ENCODE data around the gene ADGRL3. TPM values are rescaled to one million over a fixed set of nuclear protein-coding genes. Genes with fewer than 3 reads are reported as not detected.

The ADGRL3 gene
- total RNA-seq, 2 experiments from 2014 or later: not detected

DNA sequence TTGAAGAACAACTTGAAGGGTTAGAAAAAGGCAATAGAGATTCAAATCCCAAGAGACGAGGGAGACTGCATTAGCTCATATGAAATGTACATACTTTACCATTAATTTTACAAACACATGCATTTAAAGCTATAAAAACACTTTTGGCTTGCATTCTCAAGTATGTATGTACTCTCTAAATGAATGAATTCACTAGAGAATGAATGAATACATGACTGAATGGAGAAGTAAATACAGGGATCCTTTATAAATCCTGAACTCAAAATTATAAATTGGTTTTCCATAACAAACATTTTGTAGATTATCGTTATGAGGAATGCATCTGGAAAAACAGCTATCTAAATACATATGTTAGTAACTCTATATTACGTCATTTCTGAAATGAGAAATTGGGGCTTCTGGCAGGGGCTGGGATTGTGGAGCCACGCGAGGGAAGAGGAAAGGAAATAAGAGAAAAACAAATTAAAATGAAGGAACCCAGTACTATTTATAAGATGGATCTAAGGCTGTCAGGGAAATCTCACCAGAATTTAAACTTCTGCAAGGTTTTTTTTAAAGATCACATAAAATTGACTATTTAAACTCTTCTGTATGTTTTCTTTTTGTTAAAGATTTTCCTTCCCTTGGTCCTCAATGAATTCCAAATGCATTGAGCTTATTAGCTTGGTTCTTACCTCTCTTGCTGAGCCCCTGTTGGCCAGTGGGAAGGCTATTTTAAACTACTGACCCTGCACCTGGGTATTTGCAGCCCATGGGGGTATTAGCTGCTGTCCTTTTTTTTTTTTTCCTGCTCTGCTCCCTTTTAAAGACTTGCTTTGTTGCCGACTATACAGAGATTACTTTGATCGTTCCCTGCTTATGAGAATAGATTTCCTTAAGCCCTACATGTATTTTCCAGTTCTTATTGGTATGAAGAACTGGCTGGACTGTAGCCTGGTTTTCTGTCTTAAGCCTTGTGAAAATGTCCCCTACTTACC is 207.8 kb downstream of the ADGRL3 start:
- POLR2A ChIA-PET: no interaction called here
- Mint-ChIP-seq H3K27ac (no peak overlapping the region), H3K4me3 (no peak overlapping the region), H3K27me3 (no peaks in the 10 kb centered on the region), H3K4me1 (no peaks in the 10 kb centered on the region), H3K9me3 (no peaks in the 10 kb centered on the region), H3K36me3 (no peaks in the 10 kb centered on the region)
- ATAC-seq (ENCODE audit: low read depth) (no peak), DNase-seq (no peak)

DNA sequence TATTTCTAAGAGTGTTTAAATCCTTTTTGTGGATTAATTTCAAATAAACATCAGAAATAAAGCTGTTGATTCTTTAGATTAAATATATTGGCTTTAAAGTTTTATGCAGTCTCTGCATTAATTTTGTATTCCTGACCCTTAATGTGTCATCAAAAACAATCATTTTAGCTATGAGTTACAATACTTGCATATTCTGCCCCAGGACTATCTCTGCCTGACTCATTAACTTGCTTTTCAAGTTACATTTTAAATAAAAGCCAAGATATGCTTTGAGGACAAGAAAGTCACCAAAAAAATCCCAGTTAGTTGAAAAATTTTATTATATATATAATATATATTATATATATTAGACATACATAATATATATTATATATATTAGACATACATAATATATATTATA is 208.7 kb downstream of the ADGRL3 start:
- Mint-ChIP-seq H3K27ac (no peak overlapping the region), H3K27me3 (no peaks in the 10 kb centered on the region), H3K4me1 (no peaks in the 10 kb centered on the region), H3K36me3 (no peaks in the 10 kb centered on the region), H3K4me3 (no peak overlapping the region), H3K9me3 (no peaks in the 10 kb centered on the region)
- POLR2A ChIA-PET: no interaction called here
- no peak for DNase-seq
- ATAC-seq (ENCODE audit: low read depth): no peak

- Mint-ChIP-seq H3K36me3 (no peaks in the 10 kb centered on the region), H3K9me3 (no peaks in the 10 kb centered on the region), H3K4me3 (no peak overlapping the region), H3K27me3 (no peaks in the 10 kb centered on the region), H3K27ac (no peak overlapping the region), H3K4me1 (no peaks in the 10 kb centered on the region)
- POLR2A ChIA-PET: no interaction called here
- ATAC-seq (ENCODE audit: low read depth): no peak
- DNase-seq: no peak
These were observed 211.1 kb downstream of the ADGRL3 start for GRCh38 chr4:61411241-61411640.

DNA sequence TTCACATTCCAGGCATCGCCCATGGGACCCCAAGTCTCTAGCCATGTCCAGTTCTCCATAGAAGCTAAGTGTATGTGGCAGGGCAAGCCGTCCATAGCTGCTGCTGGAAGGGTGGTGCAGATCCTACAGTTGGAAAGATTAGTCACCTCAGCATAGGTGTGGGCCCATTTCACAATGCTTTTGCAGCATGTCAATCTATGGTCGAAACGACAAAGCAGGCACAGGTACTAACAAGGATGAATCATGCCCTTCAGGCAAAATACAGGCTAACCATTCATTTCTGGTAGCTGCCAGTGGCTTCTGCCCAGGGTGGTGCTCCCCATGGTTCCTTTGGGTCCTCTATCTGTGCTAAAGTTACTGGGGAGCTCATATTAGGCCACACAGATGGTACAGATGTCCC is 225.2 kb downstream of the ADGRL3 start:
- POLR2A ChIA-PET: no interaction called here
- Mint-ChIP-seq H3K4me1 (no peaks in the 10 kb centered on the region), H3K36me3 (no peaks in the 10 kb centered on the region), H3K27ac (no peak overlapping the region), H3K9me3 (no peaks in the 10 kb centered on the region), H3K27me3 (no peaks in the 10 kb centered on the region), H3K4me3 (no peak overlapping the region)
- ATAC-seq (ENCODE audit: low read depth): no peak
- no peak for DNase-seq

DNA sequence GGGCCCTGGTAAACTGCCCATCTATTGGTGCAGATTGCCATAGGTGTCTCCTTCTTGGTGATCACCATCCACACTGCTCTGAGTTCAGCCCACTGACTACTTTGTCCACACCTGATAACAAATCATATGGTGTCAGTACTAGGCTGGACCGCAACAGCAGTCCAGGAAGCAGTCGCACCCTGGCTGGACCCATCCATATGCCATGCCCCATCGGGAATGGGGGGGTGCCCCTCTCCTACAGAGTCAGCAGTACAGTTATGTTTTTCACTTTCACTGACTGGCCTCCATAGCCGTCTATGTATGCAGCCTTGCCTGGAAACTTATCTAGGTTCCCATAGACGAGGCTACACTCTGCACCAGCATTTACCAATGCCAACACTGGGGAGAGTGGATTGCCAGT is 226.1 kb downstream of the ADGRL3 start:
- no peak overlapping the region for H3K4me3 Mint-ChIP-seq
- H3K27me3 Mint-ChIP-seq: no peaks in the 10 kb centered on the region
- no peaks in the 10 kb centered on the region for H3K36me3 Mint-ChIP-seq
- ATAC-seq (ENCODE audit: low read depth) (no peak), DNase-seq (no peak)
- POLR2A ChIA-PET: no interaction called here
- H3K27ac Mint-ChIP-seq: no peak overlapping the region
- H3K9me3 Mint-ChIP-seq: no peaks in the 10 kb centered on the region
- H3K4me1 Mint-ChIP-seq: no peaks in the 10 kb centered on the region

GRCh38 chr4:61427099-61427817 is 227.1 kb downstream of the ADGRL3 start:
- DNase-seq: no peak
- Mint-ChIP-seq H3K36me3 (no peaks in the 10 kb centered on the region), H3K4me1 (no peaks in the 10 kb centered on the region), H3K4me3 (no peak overlapping the region), H3K27me3 (no peaks in the 10 kb centered on the region), H3K27ac (no peak overlapping the region), H3K9me3 (no peaks in the 10 kb centered on the region)
- ATAC-seq (ENCODE audit: low read depth): no peak
- POLR2A ChIA-PET: no interaction called here

GRCh38 chr4:61427818-61428495 is 227.8 kb downstream of the ADGRL3 start:
- no peaks in the 10 kb centered on the region for H3K27me3 Mint-ChIP-seq
- POLR2A ChIA-PET: no interaction called here
- no peaks in the 10 kb centered on the region for H3K9me3 Mint-ChIP-seq
- H3K4me1 Mint-ChIP-seq: no peaks in the 10 kb centered on the region
- DNase-seq (no peak), ATAC-seq (ENCODE audit: low read depth) (no peak)
- no peak overlapping the region for H3K4me3 Mint-ChIP-seq
- H3K36me3 Mint-ChIP-seq: no peaks in the 10 kb centered on the region
- H3K27ac Mint-ChIP-seq: no peak overlapping the region

DNA sequence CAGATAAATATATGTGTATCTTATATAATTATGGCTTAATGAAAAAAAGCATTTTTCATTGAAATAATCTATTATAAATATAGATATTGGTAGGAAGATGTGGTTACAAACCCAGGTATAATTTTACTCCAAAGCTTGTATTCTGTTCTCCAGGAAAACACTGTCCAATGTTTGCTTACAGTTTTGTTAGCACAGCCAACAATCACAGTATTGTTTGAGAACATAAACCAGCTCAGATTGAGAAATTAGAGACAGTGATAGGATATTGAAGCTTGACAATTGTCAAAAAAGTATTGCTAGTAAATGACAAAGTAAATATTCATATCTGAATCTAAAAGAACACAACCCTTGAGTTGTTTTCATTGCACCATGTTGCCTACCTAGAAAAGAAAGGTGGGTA is 228.8 kb downstream of the ADGRL3 start:
- ATAC-seq (ENCODE audit: low read depth): no peak
- Mint-ChIP-seq H3K4me1 (no peaks in the 10 kb centered on the region), H3K36me3 (no peaks in the 10 kb centered on the region), H3K27me3 (no peaks in the 10 kb centered on the region), H3K9me3 (peaks cover 2% of the 10 kb centered on the region), H3K27ac (no peak overlapping the region), H3K4me3 (no peak overlapping the region)
- POLR2A ChIA-PET: no interaction called here
- DNase-seq: no peak

GRCh38 chr4:61431131-61431530 is 231.0 kb downstream of the ADGRL3 start:
- Mint-ChIP-seq H3K4me1 (no peaks in the 10 kb centered on the region), H3K36me3 (no peaks in the 10 kb centered on the region), H3K4me3 (no peak overlapping the region), H3K27me3 (no peaks in the 10 kb centered on the region), H3K27ac (no peak overlapping the region), H3K9me3 (peaks cover 2% of the 10 kb centered on the region)
- DNase-seq: no peak
- ATAC-seq (ENCODE audit: low read depth): no peak
- POLR2A ChIA-PET: no interaction called here

DNA sequence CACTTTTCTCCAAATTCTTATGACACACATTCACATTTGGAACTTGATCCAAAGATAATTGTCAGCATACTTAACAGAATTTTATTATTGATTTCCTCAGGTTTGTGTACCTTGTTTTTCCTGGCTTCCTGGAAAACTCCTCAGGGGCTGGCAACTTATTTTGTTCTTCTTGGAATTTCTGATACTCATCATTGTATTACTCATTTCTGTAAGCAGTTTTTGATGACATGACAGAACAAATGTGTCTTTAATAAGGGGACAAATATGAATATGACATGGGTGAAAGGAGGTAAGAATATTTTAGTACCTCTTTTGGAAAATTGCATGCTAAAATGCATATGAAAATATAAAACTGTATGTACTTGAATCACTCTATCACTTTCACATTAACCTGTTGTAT is 237.8 kb downstream of the ADGRL3 start:
- no peaks in the 10 kb centered on the region for H3K27me3 Mint-ChIP-seq

DNA sequence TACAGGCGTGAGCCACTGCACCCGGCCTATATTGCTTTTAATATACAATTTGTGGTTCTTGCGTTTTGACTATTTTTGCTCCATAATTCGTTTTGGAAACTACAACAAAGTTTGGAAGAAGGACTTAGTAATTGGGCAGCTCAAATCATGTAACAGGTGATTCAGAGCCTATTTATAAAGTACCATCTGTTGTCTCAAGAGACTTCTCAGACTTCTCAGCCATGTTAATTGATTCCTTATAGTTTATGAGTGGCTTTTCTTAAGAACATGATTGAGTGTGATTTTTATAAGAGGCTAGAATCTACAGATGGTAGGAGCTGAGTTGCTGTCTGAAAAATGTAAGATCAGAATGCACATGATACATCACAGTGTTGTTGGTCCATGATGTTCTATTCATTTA is 240.2 kb downstream of the ADGRL3 start:
- DNase-seq (no peak), ATAC-seq (ENCODE audit: low read depth) (no peak)
- no peaks in the 10 kb centered on the region for H3K4me1 Mint-ChIP-seq
- no peaks in the 10 kb centered on the region for H3K36me3 Mint-ChIP-seq
- no peak overlapping the region for H3K27ac Mint-ChIP-seq
- H3K4me3 Mint-ChIP-seq: no peak overlapping the region
- no peaks in the 10 kb centered on the region for H3K27me3 Mint-ChIP-seq
- H3K9me3 Mint-ChIP-seq: no peaks in the 10 kb centered on the region
- POLR2A ChIA-PET: no interaction called here

More for the DNA sequence above, 237.8 kb downstream of the ADGRL3 start:
- peaks cover 2% of the 10 kb centered on the region for H3K9me3 Mint-ChIP-seq
- ATAC-seq (ENCODE audit: low read depth): no peak
- H3K4me3 Mint-ChIP-seq: no peak overlapping the region
- POLR2A ChIA-PET: no interaction called here
- DNase-seq: no peak
- no peaks in the 10 kb centered on the region for H3K4me1 Mint-ChIP-seq
- no peak overlapping the region for H3K27ac Mint-ChIP-seq
- no peaks in the 10 kb centered on the region for H3K36me3 Mint-ChIP-seq

DNA sequence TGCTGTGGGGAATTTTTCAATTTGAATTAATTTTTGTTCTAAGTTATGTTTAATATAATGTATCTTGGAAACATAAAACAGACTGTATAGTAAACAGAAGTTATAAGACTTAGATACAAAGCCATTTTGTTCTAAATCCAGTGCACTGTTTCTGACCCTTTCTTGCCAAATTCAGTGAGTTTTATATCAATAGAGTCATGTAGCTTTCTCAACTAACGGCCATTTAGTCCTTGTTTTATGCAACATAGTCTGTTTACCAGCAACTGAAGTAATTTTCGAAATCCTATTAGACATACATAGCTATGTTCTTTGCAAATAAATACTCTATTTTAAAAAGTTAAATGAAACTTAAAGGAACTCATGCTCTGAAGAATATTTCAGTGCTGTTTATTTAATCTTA is 242.8 kb downstream of the ADGRL3 start:
- peaks cover 6% of the 10 kb centered on the region for H3K9me3 Mint-ChIP-seq
- no peak overlapping the region for H3K4me3 Mint-ChIP-seq
- H3K27ac Mint-ChIP-seq: no peak overlapping the region
- no peaks in the 10 kb centered on the region for H3K4me1 Mint-ChIP-seq
- H3K27me3 Mint-ChIP-seq: no peaks in the 10 kb centered on the region
- POLR2A ChIA-PET: no interaction called here
- ATAC-seq (ENCODE audit: low read depth) (no peak), DNase-seq (no peak)
- no peaks in the 10 kb centered on the region for H3K36me3 Mint-ChIP-seq

DNA sequence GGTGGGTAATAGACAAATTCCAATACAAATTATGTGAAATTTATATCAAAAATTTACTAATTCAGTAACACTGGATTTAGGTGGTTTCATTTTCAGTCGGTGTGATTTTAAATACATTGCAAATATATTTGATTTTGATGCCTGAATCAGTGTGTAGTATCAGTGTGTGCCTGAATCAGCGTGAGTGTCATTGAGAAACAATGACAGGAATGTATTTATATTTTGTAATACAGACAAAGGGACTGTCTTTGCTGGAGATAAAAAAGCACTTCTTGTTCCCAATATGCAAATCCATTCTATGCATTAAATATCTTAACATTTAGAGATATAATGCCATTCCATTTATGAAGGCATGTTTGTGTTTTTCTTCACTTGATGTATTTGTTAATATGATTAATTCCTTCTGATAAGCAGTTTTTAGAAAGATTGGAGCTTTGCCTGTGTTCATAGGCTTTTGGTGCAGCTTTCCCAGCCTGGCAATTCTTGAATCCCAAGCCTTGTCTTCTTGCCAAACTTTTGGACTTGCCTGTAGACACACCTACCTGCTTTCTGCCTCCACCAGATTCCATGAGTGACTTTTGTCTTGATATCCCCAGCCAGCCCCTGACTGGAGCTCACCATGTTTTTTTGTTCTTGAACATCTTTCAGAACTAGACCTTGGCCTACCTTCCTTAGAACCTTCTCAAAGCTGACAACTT is 243.8 kb downstream of the ADGRL3 start:
- no peak overlapping the region for H3K4me3 Mint-ChIP-seq
- no peaks in the 10 kb centered on the region for H3K27me3 Mint-ChIP-seq
- DNase-seq (no peak), ATAC-seq (ENCODE audit: low read depth) (no peak)
- POLR2A ChIA-PET: no interaction called here
- no peak overlapping the region for H3K27ac Mint-ChIP-seq
- no peaks in the 10 kb centered on the region for H3K36me3 Mint-ChIP-seq
- peaks cover 6% of the 10 kb centered on the region for H3K9me3 Mint-ChIP-seq
- H3K4me1 Mint-ChIP-seq: no peaks in the 10 kb centered on the region

Measured in activated naive CD8-positive, alpha-beta T cell treated with anti-CD3 and anti-CD28 coated beads, Interleukin-2, amount 10 ng/mL, durations not matched to agents 7 days and 5 days (primary cell).